Naive thymus-derived CD4-positive, alpha-beta T cell (primary cell): ENCODE results near the gene CRTC1. TPM values are rescaled to one million over a fixed set of nuclear protein-coding genes. Genes with fewer than 3 reads are reported as not detected.
A peak's percentile ranks its signal among the peaks of the same experiment; 100 is the strongest.

Experiments used
- ATAC-seq: fragments of 150-1000 bp; cut with Tn5 transposase; 2 replicates; pipeline ENCODE4 v1.10.0; 2021; ENCODE audit warnings: mild to moderate bottlenecking, moderate library complexity
- CTCF ChIA-PET: fragments of 350-600 bp; sonication (Branson Sonifier 250); formaldehyde crosslinking; loops from one replicate; lab custom pipeline; 2021; ENCODE audit warnings: antibody characterized with exemption; lab: Charles Lee
- POLR2A ChIA-PET: fragments of 350-600 bp; sonication (Branson Sonifier 250); formaldehyde crosslinking; loops from one replicate; lab custom pipeline; 2021; ENCODE audit warnings: antibody characterized with exemption, inconsistent platforms; lab: Charles Lee
- DNase-seq, 9 donors: peaks; one replicate each; pipeline versions ENCODE4 v3.0.0 to v3.0.0-alpha.2; 2020 to 2022; ENCODE audit warnings: mixed read lengths in 1 of 9
- H3K27ac ChIP-seq: one replicate; pipeline ENCODE4 v1.7.0; 2013; ENCODE audit warnings: mild to moderate bottlenecking, low read depth, low read length, moderate library complexity
- H3K27me3 ChIP-seq, 2 donors: one replicate each; pipeline ENCODE4 v1.7.0; 2013; ENCODE audit warnings: low read length in 2 of 2, mild to moderate bottlenecking in 2 of 2, moderate library complexity in 2 of 2; ENCODE audit not compliant: control insufficient read depth in 2 of 2, insufficient read depth in 2 of 2
- H3K36me3 ChIP-seq, 3 experiments: 1 replicate in 2 of 3; 2 replicates in 1 of 3; pipeline ENCODE4 v1.7.0; 2013; ENCODE audit warnings: low read length in 3 of 3, mild to moderate bottlenecking in 3 of 3, moderate library complexity in 1 of 3; ENCODE audit not compliant: insufficient read depth in 3 of 3, control insufficient read depth in 2 of 3
- H3K4me1 ChIP-seq, 2 donors: one replicate each; pipeline ENCODE4 v1.7.0; 2013; ENCODE audit warnings: low read length in 2 of 2, mild to moderate bottlenecking in 2 of 2, moderate library complexity in 1 of 2; ENCODE audit not compliant: control insufficient read depth in 2 of 2, insufficient read depth in 2 of 2
- H3K4me3 ChIP-seq: 2 replicates; pipeline ENCODE4 v1.7.0; 2013; ENCODE audit warnings: mild to moderate bottlenecking, low read length
- H3K9me3 ChIP-seq, 3 experiments: 1 replicate in 2 of 3; 2 replicates in 1 of 3; pipeline ENCODE4 v1.7.0; 2013; ENCODE audit warnings: low read length in 3 of 3; ENCODE audit not compliant: control insufficient read depth in 2 of 3
- H3K27ac Mint-ChIP-seq, 9 donors: one replicate each; pipeline ENCODE4 v1.8.0; 2020 to 2022; ENCODE audit warnings: mixed read lengths in 9 of 9, mild to moderate bottlenecking in 8 of 9, moderate library complexity in 5 of 9, inconsistent platforms in 2 of 9
- H3K27me3 Mint-ChIP-seq, 5 donors: one replicate each; pipeline ENCODE4 v1.8.0; 2021 to 2022; ENCODE audit warnings: mixed read lengths in 5 of 5, mild to moderate bottlenecking in 1 of 5
- H3K36me3 Mint-ChIP-seq, 5 donors: one replicate each; pipeline ENCODE4 v1.8.0; 2020 to 2022; ENCODE audit warnings: mixed read lengths in 5 of 5, mild to moderate bottlenecking in 3 of 5, inconsistent platforms in 1 of 5
- H3K4me1 Mint-ChIP-seq, 7 donors: one replicate each; pipeline ENCODE4 v1.8.0; 2020 to 2022; ENCODE audit warnings: mixed read lengths in 7 of 7, mild to moderate bottlenecking in 3 of 7, inconsistent platforms in 1 of 7
- H3K4me3 Mint-ChIP-seq, 10 donors: one replicate each; pipeline ENCODE4 v1.8.0; 2020 to 2022; ENCODE audit warnings: mild to moderate bottlenecking in 10 of 10, mixed read lengths in 10 of 10, moderate library complexity in 6 of 10, inconsistent platforms in 2 of 10
- H3K9me3 Mint-ChIP-seq, 11 donors: one replicate each; pipeline ENCODE4 v1.8.0; 2020 to 2022; ENCODE audit warnings: mixed read lengths in 11 of 11, mild to moderate bottlenecking in 4 of 11, inconsistent platforms in 1 of 11, moderate library complexity in 1 of 11
- intact Hi-C, 2 donors: fragments of 100-400 bp; cut with micrococcal nuclease; formaldehyde crosslinking; loops; one replicate each; pipeline ENCODE4 v1.15.1; 2023
- polyA plus RNA-seq, 2 donors: library from polyadenylated mRNA; unstranded; fragments of 300-500 nt; fragmentation: Illumina TruSeq; gene quantifications; one replicate each; pipeline ENCODE4 v1.2.3, GENCODE V29; 2021
- total RNA-seq, 6 experiments: library from RNA in 5 of 6; stranded (reverse) in 5 of 6; gene quantifications; 1 replicate in 5 of 6; 2 replicates in 1 of 6; pipeline ENCODE4 v1.2.3 and lab custom pipeline; 2021 to 2026

Gene CRTC1
- total and polyA plus RNA-seq, 7 experiments from 2014 or later = 0.97 to 23.4 (median 20.5) TPM

DNA sequence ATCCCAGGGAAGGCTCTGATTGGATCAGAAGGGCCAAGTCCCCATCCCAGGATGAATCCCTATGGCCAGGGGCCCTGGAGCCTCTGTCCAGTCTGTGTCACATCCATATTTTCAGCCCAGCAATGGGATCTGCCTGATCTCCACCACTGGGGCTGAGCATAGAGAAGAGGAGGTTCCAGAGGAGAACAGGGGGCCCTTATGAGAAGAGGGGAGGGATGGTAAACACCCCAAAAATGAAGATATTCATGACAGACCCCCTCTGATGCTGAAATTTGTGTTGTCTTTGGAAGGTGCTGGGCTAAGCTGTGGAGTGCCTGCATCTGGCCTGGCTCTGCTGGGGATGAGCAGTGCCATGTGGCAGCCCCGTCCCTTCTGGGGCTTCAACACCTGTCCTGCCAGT, 32.2 kb upstream of the CRTC1 start:
- CTCF ChIA-PET = interaction anchor here (0.5 kb wide), 1 partner anchor 29 kb away, joined by 3 read pairs; no protein-coding TSS in a partner anchor

GRCh38 chr19:18651733-18652132, 31.7 kb upstream of the CRTC1 start:
- Histone ChIP-seq H3K4me3 (no peak overlapping the region), H3K9me3 (no peaks in the 10 kb centered on the region), H3K36me3 (peaks cover 0 to 11% (median 5%) of the 10 kb centered on the region in 3 experiments), H3K27me3 (no peaks in the 10 kb centered on the region), H3K4me1 (no peaks in the 10 kb centered on the region), H3K27ac (no peak overlapping the region)
- ATAC-seq = no peak
- peaks cover 4 to 31% (median 20%) of the 10 kb centered on the region in 7 donors for H3K4me1 Mint-ChIP-seq
- intact Hi-C loops = no loop called here
- CTCF ChIA-PET = no interaction called here
- H3K27me3 Mint-ChIP-seq = no peaks in the 10 kb centered on the region
- POLR2A ChIA-PET = interaction anchor here (0.6 kb wide), 1 partner anchor 177 kb away, joined by 4 read pairs; no protein-coding TSS in a partner anchor
- no peak overlapping the region for H3K27ac Mint-ChIP-seq
- peaks cover 0 to 3% (median 1%) of the 10 kb centered on the region in 5 donors for H3K36me3 Mint-ChIP-seq
- H3K9me3 Mint-ChIP-seq = no peaks in the 10 kb centered on the region
- H3K4me3 Mint-ChIP-seq = no peak overlapping the region
- no peak for DNase-seq

More for the DNA sequence above, 32.2 kb upstream of the CRTC1 start:
- no peak overlapping the region for H3K27ac ChIP-seq
- intact Hi-C loops = no loop called here
- no peak overlapping the region for H3K4me3 Mint-ChIP-seq
- H3K9me3 ChIP-seq = no peaks in the 10 kb centered on the region
- POLR2A ChIA-PET = interaction anchor here (0.6 kb wide), 1 partner anchor 178 kb away, joined by 4 read pairs; no protein-coding TSS in a partner anchor
- H3K27ac Mint-ChIP-seq = peak overlapping the region in 1 of 9 donors; percentile 56
- H3K4me1 ChIP-seq = no peaks in the 10 kb centered on the region
- H3K4me3 ChIP-seq = no peak overlapping the region
- no peaks in the 10 kb centered on the region for H3K27me3 Mint-ChIP-seq
- H3K4me1 Mint-ChIP-seq = peaks cover 4 to 34% (median 21%) of the 10 kb centered on the region in 7 donors
- no peaks in the 10 kb centered on the region for H3K9me3 Mint-ChIP-seq
- H3K27me3 ChIP-seq = no peaks in the 10 kb centered on the region
- DNase-seq (no peak), ATAC-seq (no peak)
- H3K36me3 Mint-ChIP-seq = peaks cover 0 to 3% (median 3%) of the 10 kb centered on the region in 5 donors
- H3K36me3 ChIP-seq = peaks cover 0 to 11% (median 5%) of the 10 kb centered on the region in 3 experiments

- no peaks in the 10 kb centered on the region for H3K9me3 Mint-ChIP-seq
- no peak overlapping the region for H3K4me3 Mint-ChIP-seq
- H3K9me3 ChIP-seq = no peaks in the 10 kb centered on the region
- peaks cover 7 to 38% (median 23%) of the 10 kb centered on the region in 7 donors for H3K4me1 Mint-ChIP-seq
- H3K27ac Mint-ChIP-seq = no peak overlapping the region
- H3K27ac ChIP-seq = no peak overlapping the region
- DNase-seq (no peak), ATAC-seq (no peak)
- POLR2A ChIA-PET = no interaction called here
- CTCF ChIA-PET = no interaction called here
- H3K4me1 ChIP-seq = peaks cover 0 to 2% of the 10 kb centered on the region in 2 donors
- intact Hi-C loops = no loop called here
- H3K27me3 ChIP-seq = no peaks in the 10 kb centered on the region
- H3K4me3 ChIP-seq = no peak overlapping the region
- peaks cover 0 to 6% (median 5%) of the 10 kb centered on the region in 3 experiments for H3K36me3 ChIP-seq
- H3K27me3 Mint-ChIP-seq = no peaks in the 10 kb centered on the region
- peaks cover 0 to 4% (median 0%) of the 10 kb centered on the region in 5 donors for H3K36me3 Mint-ChIP-seq
These were observed 29.6 kb upstream of the CRTC1 start for GRCh38 chr19:18653853-18654252.

DNA sequence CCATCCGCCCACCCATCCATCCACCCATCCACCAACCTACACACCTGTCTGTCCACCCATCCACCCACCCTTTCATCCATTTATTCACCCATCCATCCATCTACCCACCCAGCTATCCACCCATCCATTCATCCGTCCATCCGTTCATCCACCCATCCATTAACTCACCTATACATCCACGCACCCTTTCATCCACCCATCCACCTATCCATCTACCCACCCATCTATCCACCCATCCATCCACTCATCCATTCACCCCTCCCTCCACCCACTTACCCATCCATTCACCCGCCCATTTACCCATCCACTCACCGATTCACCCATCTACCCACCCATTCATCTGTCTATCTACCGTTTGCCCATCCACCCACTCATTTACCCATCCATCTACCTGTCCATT, 29.0 kb upstream of the CRTC1 start:
- no peak overlapping the region for H3K4me3 ChIP-seq
- intact Hi-C loops = no loop called here
- H3K4me1 ChIP-seq = peaks cover 0 to 2% of the 10 kb centered on the region in 2 donors
- no peaks in the 10 kb centered on the region for H3K9me3 Mint-ChIP-seq
- no peaks in the 10 kb centered on the region for H3K27me3 Mint-ChIP-seq
- ChIA-PET POLR2A (no interaction called here), CTCF (no interaction called here)
- H3K4me3 Mint-ChIP-seq = no peak overlapping the region
- H3K27me3 ChIP-seq = no peaks in the 10 kb centered on the region
- no peak overlapping the region for H3K27ac Mint-ChIP-seq
- no peak overlapping the region for H3K27ac ChIP-seq
- ATAC-seq (no peak), DNase-seq (no peak)
- peaks cover 7 to 38% (median 21%) of the 10 kb centered on the region in 7 donors for H3K4me1 Mint-ChIP-seq
- no peaks in the 10 kb centered on the region for H3K9me3 ChIP-seq
- peaks cover 0 to 6% (median 5%) of the 10 kb centered on the region in 3 experiments for H3K36me3 ChIP-seq
- H3K36me3 Mint-ChIP-seq = peaks cover 0 to 4% (median 0%) of the 10 kb centered on the region in 5 donors

GRCh38 chr19:18655173-18655844, 28.2 kb upstream of the CRTC1 start:
- Mint-ChIP-seq H3K4me1 (peaks cover 5 to 31% (median 21%) of the 10 kb centered on the region in 7 donors), H3K9me3 (no peaks in the 10 kb centered on the region), H3K4me3 (no peak overlapping the region), H3K27ac (no peak overlapping the region), H3K36me3 (peaks cover 0 to 4% (median 0%) of the 10 kb centered on the region in 5 donors), H3K27me3 (no peaks in the 10 kb centered on the region)
- peaks cover 0 to 2% of the 10 kb centered on the region in 2 donors for H3K4me1 ChIP-seq
- CTCF ChIA-PET = no interaction called here
- H3K9me3 ChIP-seq = no peaks in the 10 kb centered on the region
- POLR2A ChIA-PET = interaction anchor here (0.5 kb wide), 1 partner anchor 76 kb away, joined by 3 read pairs; no protein-coding TSS in a partner anchor
- H3K27ac ChIP-seq = no peak overlapping the region
- DNase-seq = no peak
- ATAC-seq = no peak
- intact Hi-C loops = no loop called here
- H3K4me3 ChIP-seq = no peak overlapping the region
- no peaks in the 10 kb centered on the region for H3K27me3 ChIP-seq
- H3K36me3 ChIP-seq = peaks cover 0 to under 1% (median 0%) of the 10 kb centered on the region in 3 experiments

DNA sequence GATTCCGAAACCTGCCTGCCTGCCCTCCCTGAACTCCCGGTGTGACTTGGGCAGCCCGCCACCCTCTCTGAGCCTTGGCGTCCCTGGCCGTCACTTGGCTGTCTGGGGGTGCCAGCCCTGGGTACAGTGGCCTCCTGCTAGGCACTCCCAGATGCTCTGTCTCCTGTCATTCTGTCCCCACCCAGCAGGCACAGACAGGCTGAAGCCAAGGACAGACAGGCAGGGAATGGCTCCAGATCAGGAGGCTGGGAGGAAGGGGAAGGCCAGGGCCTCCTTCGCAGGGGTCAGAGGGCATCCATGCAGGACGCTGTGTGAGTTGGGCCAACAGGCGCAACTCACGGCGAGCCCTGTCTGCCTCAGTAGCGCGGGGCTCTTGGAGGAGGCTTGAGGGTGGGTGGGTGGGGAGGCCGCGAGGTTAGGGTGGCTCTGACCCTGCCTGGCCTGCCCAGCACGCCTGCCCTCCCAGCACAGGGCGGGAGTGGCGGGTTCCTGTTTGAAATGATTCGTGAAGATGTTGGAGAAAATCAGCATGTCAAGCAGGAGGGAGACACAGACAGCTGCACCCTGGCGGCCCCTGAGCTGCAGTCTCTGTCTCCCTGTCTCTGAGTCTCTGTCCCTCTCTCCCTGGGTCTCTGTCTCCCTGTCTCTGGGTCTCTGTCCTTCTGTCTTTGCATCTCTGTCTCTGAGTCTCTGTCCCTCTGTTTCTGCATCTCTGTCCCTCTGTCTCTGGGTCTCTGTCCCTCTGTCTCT, 27.0 kb upstream of the CRTC1 start:
- no peaks in the 10 kb centered on the region for H3K27me3 ChIP-seq
- ChIA-PET POLR2A (no interaction called here), CTCF (no interaction called here)
- no peak overlapping the region for H3K27ac ChIP-seq
- H3K9me3 ChIP-seq = no peaks in the 10 kb centered on the region
- peaks cover 5 to 38% (median 23%) of the 10 kb centered on the region in 7 donors for H3K4me1 Mint-ChIP-seq
- ATAC-seq (no peak), DNase-seq (no peak)
- no peak overlapping the region for H3K4me3 ChIP-seq
- H3K36me3 ChIP-seq = no peaks in the 10 kb centered on the region
- no peaks in the 10 kb centered on the region for H3K27me3 Mint-ChIP-seq
- intact Hi-C loops = no loop called here
- H3K4me1 ChIP-seq = peaks cover 0 to 2% of the 10 kb centered on the region in 2 donors
- peak overlapping the region in 2 of 9 donors; percentile 60 to 87 for H3K27ac Mint-ChIP-seq
- no peak overlapping the region for H3K4me3 Mint-ChIP-seq
- no peaks in the 10 kb centered on the region for H3K9me3 Mint-ChIP-seq
- H3K36me3 Mint-ChIP-seq = peaks cover 0 to 8% (median 0%) of the 10 kb centered on the region in 5 donors
